Suppressor macrophage (primary cell): Measurements from ENCODE around the gene PGBD1.

ENCODE experiments used
- DNase-seq, 4 experiments: peaks; one replicate each; pipeline ENCODE4 v3.0.0-alpha.2; 2020 to 2022

Gene PGBD1

GRCh38 chr6:28335040-28335563 is 53.7 kb downstream of the PGBD1 start:
- DNase-seq = no peak

GRCh38 chr6:28335564-28336283 is 54.4 kb downstream of the PGBD1 start, which contains the start of gene ZSCAN31:
Gene ZSCAN31, minus strand, starts transcription at chr6:28336148. Its CDS starts 6,465 bp downstream, at chr6:28329683.
- DNase-seq = peak; percentile 96 to 99 (median 97)

- DNase-seq = peak; percentile 60 to 74 (median 68)
Measured at GRCh38 chr6:28336284-28337120, 55.1 kb downstream of the PGBD1 start.

GRCh38 chr6:28337121-28337520 is 55.7 kb downstream of the PGBD1 start:
- no peak for DNase-seq

- no peak for DNase-seq
Measured at GRCh38 chr6:28340310-28341095, 59.1 kb downstream of the PGBD1 start.

- DNase-seq = no peak
Measured at GRCh38 chr6:28343898-28344677, 62.7 kb downstream of the PGBD1 start.

- no peak for DNase-seq
Measured at GRCh38 chr6:28345201-28345600, 63.8 kb downstream of the PGBD1 start.

- DNase-seq = no peak
Measured at GRCh38 chr6:28347119-28347518, 65.7 kb downstream of the PGBD1 start.

GRCh38 chr6:28349344-28349891 is 68.0 kb downstream of the PGBD1 start:
- no peak for DNase-seq

- peak; percentile 84 to 92 (median 89) for DNase-seq
Measured at GRCh38 chr6:28349892-28350737, 68.7 kb downstream of the PGBD1 start, which contains the start of gene ZKSCAN3. Gene ZKSCAN3, plus strand, starts transcription at chr6:28349947. Its CDS starts 9,640 bp downstream, at chr6:28359587.

GRCh38 chr6:28351087-28351486 is 69.7 kb downstream of the PGBD1 start:
- no peak for DNase-seq

GRCh38 chr6:28351493-28351925 is 70.1 kb downstream of the PGBD1 start:
- no peak for DNase-seq
